ENCODE measurements around the gene AURKA.

Gene AURKA

GRCh38 chr20:56385130-56385529, 6.9 kb downstream of the AURKA start:
- Histone ChIP-seq H3K9ac (ENCODE audit: low read depth, low read length) (no peak overlapping the region), H3K4me1 (ENCODE audit: insufficient read depth, low read length) (no peaks in the 10 kb centered on the region), H3K4me3 (ENCODE audit: low read length) (no peak overlapping the region), H3K27me3 (ENCODE audit: insufficient read depth, low read length) (no peaks in the 10 kb centered on the region), H3K27ac (ENCODE audit: low read length) (no peak overlapping the region), H3K9me3 (ENCODE audit: insufficient read depth, low read depth, low read length) (no peaks in the 10 kb centered on the region), H3K36me3 (ENCODE audit: insufficient read depth, low read depth, low read length) (peaks cover 97% of the 10 kb centered on the region)

- H3K4me3 ChIP-seq (ENCODE audit: low read length) = no peak overlapping the region
- H3K36me3 ChIP-seq (ENCODE audit: insufficient read depth, low read depth, low read length) = peaks cover 92% of the 10 kb centered on the region
- no peaks in the 10 kb centered on the region for H3K4me1 ChIP-seq (ENCODE audit: insufficient read depth, low read length)
- H3K9ac ChIP-seq (ENCODE audit: low read depth, low read length) = no peak overlapping the region
- no peaks in the 10 kb centered on the region for H3K9me3 ChIP-seq (ENCODE audit: insufficient read depth, low read depth, low read length)
- no peak overlapping the region for H3K27ac ChIP-seq (ENCODE audit: low read length)
- H3K27me3 ChIP-seq (ENCODE audit: insufficient read depth, low read length) = no peaks in the 10 kb centered on the region
Observed at GRCh38 chr20:56383334-56383733, 8.7 kb downstream of the AURKA start.

GRCh38 chr20:56382696-56383095, 9.3 kb downstream of the AURKA start:
- Histone ChIP-seq H3K27ac (ENCODE audit: low read length) (no peak overlapping the region), H3K4me1 (ENCODE audit: insufficient read depth, low read length) (no peaks in the 10 kb centered on the region), H3K9ac (ENCODE audit: low read depth, low read length) (no peak overlapping the region), H3K4me3 (ENCODE audit: low read length) (no peak overlapping the region), H3K9me3 (ENCODE audit: insufficient read depth, low read depth, low read length) (no peaks in the 10 kb centered on the region), H3K27me3 (ENCODE audit: insufficient read depth, low read length) (no peaks in the 10 kb centered on the region), H3K36me3 (ENCODE audit: insufficient read depth, low read depth, low read length) (peaks cover 92% of the 10 kb centered on the region)

- no peaks in the 10 kb centered on the region for H3K9me3 ChIP-seq (ENCODE audit: insufficient read depth, low read depth, low read length)
- H3K9ac ChIP-seq (ENCODE audit: low read depth, low read length) = no peak overlapping the region
- peaks cover 94% of the 10 kb centered on the region for H3K36me3 ChIP-seq (ENCODE audit: insufficient read depth, low read depth, low read length)
- no peaks in the 10 kb centered on the region for H3K27me3 ChIP-seq (ENCODE audit: insufficient read depth, low read length)
- H3K4me1 ChIP-seq (ENCODE audit: insufficient read depth, low read length) = no peaks in the 10 kb centered on the region
- no peak overlapping the region for H3K4me3 ChIP-seq (ENCODE audit: low read length)
- H3K27ac ChIP-seq (ENCODE audit: low read length) = no peak overlapping the region
Observed at GRCh38 chr20:56381501-56381900, 10.5 kb downstream of the AURKA start.

GRCh38 chr20:56380375-56380774, 11.6 kb downstream of the AURKA start:
- Histone ChIP-seq H3K27me3 (ENCODE audit: insufficient read depth, low read length) (no peaks in the 10 kb centered on the region), H3K36me3 (ENCODE audit: insufficient read depth, low read depth, low read length) (peaks cover 94% of the 10 kb centered on the region), H3K9me3 (ENCODE audit: insufficient read depth, low read depth, low read length) (no peaks in the 10 kb centered on the region), H3K4me3 (ENCODE audit: low read length) (no peak overlapping the region), H3K27ac (ENCODE audit: low read length) (no peak overlapping the region), H3K9ac (ENCODE audit: low read depth, low read length) (no peak overlapping the region), H3K4me1 (ENCODE audit: insufficient read depth, low read length) (no peaks in the 10 kb centered on the region)

GRCh38 chr20:56378386-56378785, 13.6 kb downstream of the AURKA start:
- Histone ChIP-seq H3K36me3 (ENCODE audit: insufficient read depth, low read depth, low read length) (peaks cover 94% of the 10 kb centered on the region), H3K9me3 (ENCODE audit: insufficient read depth, low read depth, low read length) (no peaks in the 10 kb centered on the region), H3K4me3 (ENCODE audit: low read length) (no peak overlapping the region), H3K27ac (ENCODE audit: low read length) (no peak overlapping the region), H3K4me1 (ENCODE audit: insufficient read depth, low read length) (no peaks in the 10 kb centered on the region), H3K27me3 (ENCODE audit: insufficient read depth, low read length) (no peaks in the 10 kb centered on the region), H3K9ac (ENCODE audit: low read depth, low read length) (no peak overlapping the region)

- Histone ChIP-seq H3K9ac (ENCODE audit: low read depth, low read length) (no peak overlapping the region), H3K27ac (ENCODE audit: low read length) (no peak overlapping the region), H3K4me1 (ENCODE audit: insufficient read depth, low read length) (no peaks in the 10 kb centered on the region), H3K4me3 (ENCODE audit: low read length) (no peak overlapping the region), H3K9me3 (ENCODE audit: insufficient read depth, low read depth, low read length) (no peaks in the 10 kb centered on the region), H3K36me3 (ENCODE audit: insufficient read depth, low read depth, low read length) (peaks cover 94% of the 10 kb centered on the region), H3K27me3 (ENCODE audit: insufficient read depth, low read length) (no peaks in the 10 kb centered on the region)
Observed at GRCh38 chr20:56376331-56376730, 15.7 kb downstream of the AURKA start.

- no peaks in the 10 kb centered on the region for H3K4me1 ChIP-seq (ENCODE audit: insufficient read depth, low read length)
- H3K36me3 ChIP-seq (ENCODE audit: insufficient read depth, low read depth, low read length) = peaks cover 99% of the 10 kb centered on the region
- no peaks in the 10 kb centered on the region for H3K27me3 ChIP-seq (ENCODE audit: insufficient read depth, low read length)
Observed at GRCh38 chr20:56373942-56374341, 18.1 kb downstream of the AURKA start.

GRCh38 chr20:56372850-56373249, 19.2 kb downstream of the AURKA start:
- Histone ChIP-seq H3K27me3 (ENCODE audit: insufficient read depth, low read length) (no peaks in the 10 kb centered on the region), H3K4me1 (ENCODE audit: insufficient read depth, low read length) (no peaks in the 10 kb centered on the region), H3K9ac (ENCODE audit: low read depth, low read length) (no peak overlapping the region), H3K36me3 (ENCODE audit: insufficient read depth, low read depth, low read length) (peaks cover 94% of the 10 kb centered on the region), H3K27ac (ENCODE audit: low read length) (no peak overlapping the region), H3K4me3 (ENCODE audit: low read length) (no peak overlapping the region), H3K9me3 (ENCODE audit: insufficient read depth, low read depth, low read length) (no peaks in the 10 kb centered on the region)

More at GRCh38 chr20:56373942-56374341, 18.1 kb downstream of the AURKA start:
- Histone ChIP-seq H3K27ac (ENCODE audit: low read length) (no peak overlapping the region), H3K4me3 (ENCODE audit: low read length) (no peak overlapping the region), H3K9ac (ENCODE audit: low read depth, low read length) (no peak overlapping the region), H3K9me3 (ENCODE audit: insufficient read depth, low read depth, low read length) (no peaks in the 10 kb centered on the region)

- Histone ChIP-seq H3K27ac (ENCODE audit: low read length) (no peak overlapping the region), H3K36me3 (ENCODE audit: insufficient read depth, low read depth, low read length) (peaks cover 85% of the 10 kb centered on the region), H3K27me3 (ENCODE audit: insufficient read depth, low read length) (no peaks in the 10 kb centered on the region), H3K9ac (ENCODE audit: low read depth, low read length) (no peak overlapping the region), H3K9me3 (ENCODE audit: insufficient read depth, low read depth, low read length) (no peaks in the 10 kb centered on the region), H3K4me1 (ENCODE audit: insufficient read depth, low read length) (no peaks in the 10 kb centered on the region), H3K4me3 (ENCODE audit: low read length) (no peak overlapping the region)
Observed at GRCh38 chr20:56371977-56372376, 20.0 kb downstream of the AURKA start.

- no peak overlapping the region for H3K27ac ChIP-seq (ENCODE audit: low read length)
- H3K4me1 ChIP-seq (ENCODE audit: insufficient read depth, low read length) = no peaks in the 10 kb centered on the region
- H3K9ac ChIP-seq (ENCODE audit: low read depth, low read length) = no peak overlapping the region
- peaks cover 64% of the 10 kb centered on the region for H3K36me3 ChIP-seq (ENCODE audit: insufficient read depth, low read depth, low read length)
- H3K27me3 ChIP-seq (ENCODE audit: insufficient read depth, low read length) = no peaks in the 10 kb centered on the region
- H3K9me3 ChIP-seq (ENCODE audit: insufficient read depth, low read depth, low read length) = no peaks in the 10 kb centered on the region
- no peak overlapping the region for H3K4me3 ChIP-seq (ENCODE audit: low read length)
Observed at GRCh38 chr20:56369179-56369578, 22.8 kb downstream of the AURKA start.

- no peaks in the 10 kb centered on the region for H3K4me1 ChIP-seq (ENCODE audit: insufficient read depth, low read length)
- no peak overlapping the region for H3K4me3 ChIP-seq (ENCODE audit: low read length)
- no peaks in the 10 kb centered on the region for H3K27me3 ChIP-seq (ENCODE audit: insufficient read depth, low read length)
- H3K27ac ChIP-seq (ENCODE audit: low read length) = no peak overlapping the region
- H3K9me3 ChIP-seq (ENCODE audit: insufficient read depth, low read depth, low read length) = no peaks in the 10 kb centered on the region
- H3K36me3 ChIP-seq (ENCODE audit: insufficient read depth, low read depth, low read length) = peaks cover 57% of the 10 kb centered on the region
- no peak overlapping the region for H3K9ac ChIP-seq (ENCODE audit: low read depth, low read length)
Observed at GRCh38 chr20:56368351-56369134, 23.5 kb downstream of the AURKA start.
